Fibroblast of skin of right biceps (primary cell): ENCODE results near the gene SBF2.

Source experiments
- DNase-seq: peaks from one replicate; pipeline ENCODE4 v3.0.0-alpha.2; 2013

SBF2 gene

DNA sequence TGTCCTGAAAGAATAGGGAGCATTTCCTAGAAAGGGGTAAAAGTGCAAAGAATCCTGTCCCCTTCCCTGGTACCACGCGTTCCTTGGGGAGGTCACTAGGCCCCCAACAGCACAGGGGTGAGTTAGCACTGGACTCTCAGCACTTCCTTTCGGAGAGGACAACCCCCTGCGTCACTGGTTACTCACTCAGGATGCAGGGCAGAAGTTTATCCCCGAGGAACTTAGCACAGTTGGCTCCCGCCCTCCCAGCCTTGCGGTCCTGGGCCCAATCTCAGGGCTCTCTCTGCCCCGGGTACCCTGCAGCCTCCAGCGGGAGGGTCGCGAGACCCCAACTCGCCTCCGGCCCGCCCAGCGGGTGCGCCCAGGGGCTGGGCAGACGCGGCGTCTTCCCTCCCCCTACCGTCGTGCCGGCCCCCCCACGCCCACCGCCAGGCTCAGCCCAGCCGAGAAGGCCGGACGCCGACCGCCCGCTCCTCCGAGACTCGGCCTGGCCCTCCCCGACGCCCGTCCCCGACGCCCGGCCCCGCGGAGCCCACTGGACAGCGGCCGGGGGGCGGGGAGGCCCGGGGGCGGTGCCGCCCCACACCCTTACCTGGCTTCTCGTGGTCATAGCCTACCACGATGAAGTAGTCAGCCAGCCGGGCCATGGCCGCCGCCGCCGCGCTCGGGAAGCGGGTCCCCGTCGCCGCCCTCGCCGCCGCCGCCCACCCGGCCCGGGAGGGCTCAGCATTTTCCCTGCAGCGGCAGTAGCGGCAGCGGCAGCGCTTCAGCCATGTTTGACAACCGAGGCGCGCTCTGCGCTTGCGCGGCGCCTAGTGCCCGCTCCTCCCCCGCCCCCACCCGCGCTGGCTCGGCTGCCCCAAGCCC is at the start of gene SBF2:
TSS of gene SBF2 (minus strand) at position 797 of the 867 bp plus-strand sequence. CDS start at position 647, 150 bp downstream.
- peak; percentile 92 for DNase-seq

DNA sequence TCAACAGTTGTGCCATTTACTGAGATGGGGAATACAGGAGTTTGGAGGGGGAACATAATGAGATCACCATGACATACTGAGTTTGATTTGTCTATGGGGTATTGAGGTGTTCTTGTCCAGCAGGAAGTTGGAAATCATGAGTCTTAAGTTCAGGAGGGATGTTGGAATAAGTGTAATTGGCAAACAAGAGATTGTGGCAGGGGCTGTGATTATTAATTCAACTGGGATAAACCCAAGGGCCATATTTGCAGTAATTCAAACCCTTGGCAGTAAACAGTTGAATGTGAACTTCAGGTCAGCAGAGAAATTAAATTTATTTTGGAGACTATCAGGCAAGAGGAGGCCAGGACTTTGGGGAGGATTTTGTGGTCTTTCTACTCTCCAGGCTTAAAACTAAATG is 44.3 kb upstream of the SBF2 start:
- no peak for DNase-seq

DNA sequence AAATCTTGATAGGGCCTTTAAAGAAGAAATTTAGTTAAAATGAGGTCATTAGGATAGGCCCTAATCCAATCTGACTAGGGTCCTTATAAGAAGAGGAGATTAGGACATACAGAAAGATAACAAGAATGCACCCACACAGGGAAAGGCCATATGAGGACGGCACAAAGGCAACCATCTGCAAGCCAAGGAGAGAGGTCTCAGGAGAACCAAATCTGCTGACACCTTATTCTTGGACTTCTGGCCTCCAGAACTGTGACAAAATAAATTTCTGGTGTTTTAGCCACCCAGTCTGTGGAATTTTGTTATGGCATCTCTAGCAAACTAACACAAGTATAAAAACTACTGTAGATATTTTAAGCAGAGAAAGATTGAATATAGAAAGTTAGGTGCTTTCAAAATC is 39.5 kb upstream of the SBF2 start:
- DNase-seq: no peak

DNA sequence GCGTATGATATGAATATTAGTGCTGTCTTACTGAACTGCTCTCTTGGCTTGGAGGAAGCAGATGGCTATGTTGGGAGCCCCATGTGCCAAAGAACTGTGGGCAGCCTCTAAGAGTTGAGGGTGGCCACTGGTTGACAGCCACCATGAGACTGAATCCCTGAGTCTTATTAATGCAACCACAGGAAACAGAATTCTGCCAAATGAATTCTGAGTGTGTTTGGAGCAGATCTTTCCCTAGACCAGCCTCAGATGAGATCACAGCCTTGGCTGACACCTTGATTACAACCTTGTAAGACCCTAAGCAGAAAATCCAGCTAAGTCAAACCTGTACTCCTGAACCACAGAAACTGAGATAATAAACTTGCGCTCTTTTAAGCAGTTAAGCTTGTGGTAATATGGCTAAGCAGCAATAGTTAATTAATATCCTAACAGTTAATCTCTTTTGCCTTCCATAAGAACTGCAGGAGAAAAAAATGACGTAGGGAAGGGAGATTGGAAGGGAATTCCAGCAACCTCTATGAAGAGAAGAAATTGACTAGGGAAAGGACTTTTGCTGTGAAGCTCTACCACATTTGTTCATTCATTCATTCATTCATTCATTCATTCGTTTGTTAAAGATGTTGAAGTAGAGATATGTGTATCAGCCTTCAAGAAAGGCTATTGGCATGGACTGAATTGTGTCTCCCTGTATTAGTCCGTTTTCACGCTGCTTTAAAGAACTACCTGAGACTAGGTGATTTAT is 37.7 kb upstream of the SBF2 start:
- peak; percentile 42 for DNase-seq

DNA sequence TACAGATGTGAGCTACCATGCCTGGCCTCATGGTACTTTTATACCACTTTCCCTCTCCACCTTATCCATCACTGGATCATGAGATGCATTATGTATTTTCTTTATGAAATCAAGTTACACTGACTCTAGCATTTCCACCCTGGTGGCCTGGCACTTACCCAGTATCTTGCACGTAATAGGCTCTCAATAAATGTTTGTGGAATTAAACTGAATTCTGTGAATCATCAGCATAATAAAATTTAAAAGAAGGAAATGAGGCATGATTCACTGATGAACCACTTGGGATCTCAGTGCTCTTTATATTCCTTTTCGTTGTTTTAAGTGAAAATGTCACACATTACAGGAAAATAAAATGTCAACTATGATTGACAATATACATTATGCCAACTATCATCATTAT is 35.9 kb upstream of the SBF2 start:
- DNase-seq: peak; percentile 96

DNA sequence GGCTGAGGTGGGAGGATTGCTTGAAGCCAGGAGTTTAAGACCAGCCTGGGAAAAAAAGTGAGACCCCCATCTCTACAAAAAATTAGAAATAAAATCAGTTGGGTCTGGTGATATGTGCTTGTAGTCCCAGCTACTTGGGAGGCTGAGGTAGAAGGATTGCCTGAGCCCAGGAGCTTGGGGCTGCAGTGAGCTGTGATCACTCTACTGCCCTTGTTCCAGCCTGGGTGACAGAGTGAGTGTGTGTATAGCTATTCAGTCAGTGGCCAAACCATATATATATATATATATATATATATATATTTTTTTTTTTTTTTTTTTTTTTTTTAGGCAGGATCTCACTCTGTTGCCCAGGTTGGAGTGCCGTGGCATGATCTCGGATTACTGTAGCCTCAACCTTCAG is 35.3 kb upstream of the SBF2 start:
- no peak for DNase-seq

DNA sequence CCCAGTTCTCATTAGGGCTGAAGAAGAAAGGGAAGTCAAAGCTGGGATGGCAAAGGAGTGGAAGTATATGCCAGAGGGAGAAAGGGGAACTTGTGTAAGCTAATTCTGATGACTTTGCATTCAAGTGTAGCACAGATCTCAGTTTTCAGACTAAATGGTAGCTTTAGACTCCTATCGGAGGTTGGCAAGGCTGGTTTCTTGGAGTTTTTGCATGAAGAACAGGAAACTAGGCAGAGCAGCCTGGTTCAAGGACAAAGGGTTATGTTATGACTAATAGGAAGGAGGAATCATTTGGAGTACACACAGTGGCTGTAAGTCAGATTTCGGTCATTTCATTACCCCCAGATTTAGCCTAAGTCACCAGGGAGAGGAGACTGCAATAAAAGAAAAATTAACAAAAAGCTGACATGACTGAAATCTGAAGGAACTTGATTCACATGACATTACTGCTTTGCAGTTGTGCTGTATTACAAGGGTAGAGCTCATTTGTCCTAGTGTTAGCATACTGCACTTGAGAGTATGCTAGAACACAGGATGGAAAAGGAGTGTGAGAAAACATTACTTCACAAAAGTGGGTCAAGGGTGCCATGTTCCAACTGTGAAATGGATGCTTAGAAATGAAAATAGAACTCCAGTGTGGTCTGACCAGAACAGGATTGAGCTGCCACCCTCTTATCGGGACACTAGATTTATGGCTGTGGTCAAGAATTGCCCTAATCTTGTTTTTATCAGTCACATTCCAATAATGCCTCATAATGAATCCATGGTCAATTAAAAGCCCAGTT is 34.5 kb upstream of the SBF2 start:
- DNase-seq: peak; percentile 78

DNA sequence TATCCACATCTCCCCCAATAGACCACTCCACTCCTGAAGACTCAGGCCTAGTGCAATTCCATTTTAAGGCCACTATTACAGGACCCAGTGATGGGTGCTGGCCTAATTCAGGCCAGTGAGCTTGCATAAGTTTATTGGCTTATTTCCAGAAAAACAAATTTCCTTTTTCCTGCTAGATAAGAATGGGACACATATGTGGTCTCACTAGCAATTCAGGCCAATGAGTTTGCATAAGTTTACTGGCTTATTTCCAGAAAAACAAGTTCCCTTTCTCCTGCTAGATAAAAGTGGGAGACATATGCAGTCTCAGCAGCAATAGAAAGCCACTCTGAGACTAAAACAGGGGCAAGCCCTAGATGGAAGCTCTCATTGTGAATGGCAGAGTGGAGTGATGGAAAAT is 33.2 kb upstream of the SBF2 start:
- DNase-seq: peak; percentile 63

DNA sequence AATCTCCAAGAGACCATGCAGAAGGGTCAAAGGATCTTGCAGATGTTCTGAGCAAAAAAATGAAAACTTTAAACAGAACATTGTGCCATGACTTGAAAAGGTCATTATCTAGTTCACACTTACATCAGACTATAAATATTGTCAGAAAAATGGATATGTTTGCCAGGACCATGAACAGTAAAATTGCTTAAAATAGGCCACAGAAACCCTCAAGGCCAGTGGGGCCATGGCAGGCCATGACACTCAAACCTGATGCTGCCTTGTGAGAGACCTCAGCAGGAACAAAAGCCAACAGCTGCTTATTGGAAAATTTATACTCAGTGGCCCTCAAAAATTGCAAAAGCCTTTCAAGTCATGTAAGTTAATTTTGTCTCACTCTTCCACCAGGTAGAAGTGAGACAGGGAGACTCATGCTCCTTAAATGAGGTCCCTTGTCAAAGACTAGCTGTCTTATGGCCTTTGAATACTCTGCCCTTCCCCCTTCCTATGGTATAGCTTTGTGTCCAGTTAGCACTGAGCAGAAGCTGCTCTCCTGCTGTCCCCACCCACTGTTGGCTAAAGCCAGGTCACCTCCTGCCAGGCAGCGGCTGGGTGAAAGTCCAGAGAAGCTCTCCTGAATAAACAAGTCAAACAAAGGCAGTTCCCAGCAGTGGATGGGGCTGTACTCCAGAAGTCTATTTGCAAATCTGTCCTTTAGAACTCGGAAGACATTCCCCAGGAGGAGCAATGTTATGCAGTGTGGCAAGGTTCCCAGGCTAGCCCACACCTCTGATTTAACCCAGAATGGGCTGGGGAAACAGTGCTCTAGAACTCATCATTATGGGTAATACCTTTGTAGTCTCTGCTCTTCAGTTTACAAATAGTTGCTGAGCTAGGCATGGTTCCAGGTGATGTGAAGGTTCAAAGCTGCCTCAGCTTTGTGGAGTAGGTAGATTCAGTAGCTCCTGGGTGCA is 32.3 kb upstream of the SBF2 start:
- no peak for DNase-seq

DNA sequence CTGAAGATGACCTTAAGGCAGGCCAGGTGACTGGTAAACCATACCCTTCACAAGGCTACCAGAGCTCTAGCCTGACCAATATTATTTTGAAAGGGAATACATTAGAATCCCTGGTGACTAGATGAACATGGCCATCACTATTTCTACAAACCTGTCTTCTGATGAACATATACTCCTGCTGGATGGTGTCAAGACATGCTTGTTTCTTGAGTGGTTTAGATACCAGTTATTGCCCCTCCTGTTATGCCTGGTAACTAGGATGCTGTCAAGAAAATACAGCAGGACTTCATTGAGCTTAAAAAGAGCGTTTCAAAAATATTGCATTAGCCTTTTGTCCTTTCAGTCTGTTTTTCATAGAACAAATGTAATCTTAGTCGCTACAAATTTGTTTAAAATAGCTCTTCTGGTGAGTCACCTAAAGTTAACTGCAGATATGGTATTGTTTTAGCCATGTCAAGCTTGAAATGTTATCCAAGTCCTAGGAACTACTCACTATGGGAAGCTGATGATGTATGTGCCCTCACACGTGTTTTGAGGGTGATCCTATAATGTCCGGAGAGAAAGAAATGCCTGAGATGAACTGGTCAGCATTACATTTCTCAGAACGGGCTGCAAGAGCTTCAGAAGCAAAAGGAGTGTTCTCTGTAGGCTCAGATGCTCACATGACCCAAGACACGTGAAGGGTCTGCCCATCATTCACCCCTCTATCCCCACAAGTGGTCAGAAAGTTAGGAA is 31.4 kb upstream of the SBF2 start:
- DNase-seq: peak; percentile 86

DNA sequence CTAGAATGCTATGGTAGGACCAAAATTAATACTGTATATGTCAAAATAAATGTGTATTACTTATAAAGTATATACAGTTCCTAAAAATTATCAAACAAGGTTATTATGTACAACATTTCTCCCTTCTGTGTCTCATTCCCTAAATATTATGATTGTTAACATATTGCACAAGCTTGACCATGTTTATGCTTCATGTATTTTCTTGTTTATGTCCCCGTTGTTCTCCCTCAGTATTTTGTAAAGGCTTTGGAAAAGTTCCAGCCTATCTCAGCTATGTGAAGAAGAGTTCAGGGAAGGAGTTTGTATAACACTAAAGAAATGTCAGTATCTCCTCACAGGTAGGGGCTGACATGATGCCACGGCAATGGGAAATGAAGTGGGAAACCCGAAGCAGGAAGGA is 30.5 kb upstream of the SBF2 start:
- no peak for DNase-seq

DNA sequence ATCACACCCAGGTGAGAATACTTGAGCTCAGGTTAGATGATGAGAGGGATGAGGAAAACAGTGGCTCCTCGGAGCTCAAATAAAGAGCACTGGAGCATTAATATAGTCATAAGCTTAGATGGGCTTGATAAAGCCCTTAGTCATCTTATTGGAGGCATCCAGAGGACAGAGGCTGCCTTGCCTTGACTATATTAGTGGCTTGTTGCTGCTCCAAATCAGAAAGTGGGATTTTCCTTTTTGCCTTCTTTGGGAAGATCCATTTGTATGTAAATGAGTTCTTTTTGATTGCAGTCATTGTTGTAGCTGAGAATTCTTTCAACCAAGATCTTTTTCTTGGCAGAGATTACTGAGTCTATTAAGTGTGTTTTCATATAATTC is 29.8 kb upstream of the SBF2 start:
- peak; percentile 58 for DNase-seq

DNA sequence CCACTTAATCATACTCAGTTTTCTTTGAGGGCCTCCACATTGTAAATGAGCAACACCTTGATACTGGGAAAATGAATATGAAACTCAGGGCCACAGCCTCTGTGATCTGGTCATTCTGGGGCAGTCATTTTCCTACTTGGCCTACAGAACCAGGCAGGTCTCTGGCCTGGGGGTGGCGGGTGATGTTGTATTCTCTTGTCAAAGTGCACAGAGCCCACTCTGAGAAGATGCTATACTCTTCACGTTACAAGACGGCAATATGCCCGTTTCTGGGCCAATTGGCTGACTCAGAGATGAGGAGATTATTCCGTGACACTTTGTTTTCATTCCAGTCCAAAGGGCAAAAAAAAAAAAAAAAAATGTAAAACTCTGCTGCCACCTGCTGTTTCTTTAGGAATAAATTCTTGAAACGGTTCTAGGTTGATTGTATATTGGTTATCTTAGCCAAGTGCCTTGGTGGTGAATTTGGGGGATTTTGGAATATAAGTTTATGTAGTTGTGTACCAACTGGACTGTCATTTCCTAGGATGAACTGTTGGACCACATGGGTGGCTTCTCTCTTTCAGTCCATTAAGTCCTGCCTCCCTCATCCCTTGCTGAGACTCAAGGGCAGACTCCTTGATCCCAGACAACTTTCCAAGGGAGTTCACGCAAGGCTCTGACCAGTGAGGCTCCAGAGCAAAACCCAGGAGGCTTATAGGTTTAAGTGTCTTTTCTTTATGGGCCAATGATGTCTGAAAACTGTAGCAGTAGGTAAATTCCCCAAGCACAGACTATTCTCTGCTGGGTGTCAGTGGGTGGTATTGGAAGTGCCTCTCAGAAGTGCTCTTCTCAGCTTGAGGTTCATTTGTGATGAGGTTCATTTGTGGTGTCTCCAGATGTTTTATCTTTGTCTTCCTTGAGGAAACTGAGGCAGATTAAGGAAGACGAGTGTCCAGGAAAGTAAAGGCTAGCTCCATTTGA is 29.1 kb upstream of the SBF2 start:
- DNase-seq: peak; percentile 94

DNA sequence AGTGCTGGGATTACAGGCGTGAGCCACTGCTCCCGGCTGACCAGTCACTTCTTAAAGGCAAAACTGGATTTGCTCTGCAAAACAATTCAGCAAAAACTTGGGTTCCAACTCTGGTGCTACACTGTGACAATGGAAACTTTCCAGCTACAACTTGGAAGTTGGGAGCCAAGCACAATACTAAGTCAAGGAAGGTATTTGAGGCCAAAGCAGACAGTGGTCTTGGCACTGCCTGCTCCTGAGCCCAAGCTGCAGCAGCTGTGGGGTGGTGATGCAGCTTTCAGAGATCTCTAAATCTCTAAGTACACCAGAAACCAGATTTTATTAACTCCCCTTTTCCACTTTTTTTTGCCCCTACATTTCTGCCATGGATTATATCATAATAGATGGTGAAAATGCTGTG is 28.4 kb upstream of the SBF2 start:
- DNase-seq: peak; percentile 17

DNA sequence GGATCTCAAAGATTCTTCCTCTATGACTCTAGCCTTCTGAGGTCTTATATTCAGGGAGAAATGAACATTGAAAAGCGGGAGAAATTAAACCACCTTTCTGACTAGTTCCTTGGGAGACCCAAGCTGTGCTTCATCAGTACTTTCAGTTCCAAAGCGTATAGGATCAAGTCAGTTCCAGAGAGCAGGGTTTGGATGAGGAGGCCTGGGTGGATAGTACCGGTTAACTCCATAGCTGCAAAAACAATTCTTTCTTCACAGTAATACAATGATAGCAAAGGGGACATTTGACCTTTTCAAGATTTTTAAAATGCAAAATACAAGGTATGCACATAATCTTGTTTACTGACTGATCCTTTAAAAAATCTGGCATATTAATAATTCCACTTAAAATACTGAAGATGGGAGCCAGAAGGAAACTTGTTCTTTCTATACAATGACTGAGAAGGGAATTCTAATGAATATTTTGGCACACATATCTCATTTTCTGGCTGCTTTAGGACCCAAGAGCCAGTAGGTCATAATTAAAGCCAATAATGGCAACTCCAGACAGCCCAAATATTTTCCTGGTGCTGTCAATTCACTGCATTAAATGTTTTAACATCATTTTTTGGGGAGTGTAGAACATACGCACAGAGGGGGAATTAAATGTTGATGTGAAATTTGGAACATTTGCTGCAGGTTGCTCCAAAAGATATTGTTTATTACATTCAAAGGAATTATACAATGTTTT is 26.9 kb upstream of the SBF2 start:
- no peak for DNase-seq

DNA sequence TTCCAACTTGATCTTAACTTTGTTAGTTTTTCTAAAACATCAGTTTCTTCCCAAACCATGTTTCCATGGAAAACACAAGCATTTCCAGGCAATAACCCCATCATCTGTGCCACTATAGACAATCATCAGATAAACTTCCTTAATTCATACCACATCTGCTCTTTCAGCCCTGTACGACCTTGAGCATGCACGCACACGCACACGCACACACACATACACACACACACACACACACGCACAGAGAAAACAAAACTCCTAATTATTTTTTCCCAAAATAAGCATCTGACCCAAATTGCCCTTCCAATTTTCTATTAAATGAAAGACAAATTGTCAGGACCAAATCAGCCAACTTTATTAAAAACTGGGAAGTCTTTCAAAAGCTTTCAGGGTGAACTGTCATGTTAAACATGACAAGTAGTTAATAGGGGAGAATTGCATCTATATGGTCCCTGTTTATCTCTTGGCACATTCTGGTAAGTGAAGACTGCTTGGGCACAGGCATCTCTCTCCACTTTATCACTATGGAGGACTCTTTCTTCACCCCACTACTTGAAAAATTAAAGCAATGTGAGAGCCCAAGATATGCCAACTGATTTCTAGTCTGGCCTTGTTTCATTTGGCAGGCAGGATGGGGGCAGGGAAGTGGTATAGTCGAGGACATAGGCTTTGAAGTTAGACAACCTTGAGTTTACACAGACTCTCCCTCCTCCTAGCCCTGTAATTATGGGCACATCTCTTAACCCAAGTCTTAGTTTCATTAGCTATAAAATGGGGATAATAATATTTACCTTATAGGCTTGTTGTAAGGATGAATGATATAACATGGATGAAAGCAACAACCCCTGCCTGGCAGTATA is 25.9 kb upstream of the SBF2 start:
- no peak for DNase-seq

DNA sequence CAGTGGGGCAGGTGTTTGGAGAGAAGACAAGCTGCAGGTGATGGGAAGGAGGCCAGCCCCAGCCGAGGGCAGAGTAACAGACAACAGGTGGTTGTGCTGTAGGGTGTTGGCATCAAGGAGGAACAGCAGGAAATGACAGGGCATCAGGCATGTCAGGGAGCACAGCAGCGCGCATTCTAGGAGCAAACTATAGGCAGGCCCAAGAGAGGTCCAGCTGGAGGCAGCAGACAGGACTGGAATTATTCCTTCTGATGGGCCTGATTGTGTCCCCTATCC is 24.4 kb upstream of the SBF2 start:
- DNase-seq: no peak

DNA sequence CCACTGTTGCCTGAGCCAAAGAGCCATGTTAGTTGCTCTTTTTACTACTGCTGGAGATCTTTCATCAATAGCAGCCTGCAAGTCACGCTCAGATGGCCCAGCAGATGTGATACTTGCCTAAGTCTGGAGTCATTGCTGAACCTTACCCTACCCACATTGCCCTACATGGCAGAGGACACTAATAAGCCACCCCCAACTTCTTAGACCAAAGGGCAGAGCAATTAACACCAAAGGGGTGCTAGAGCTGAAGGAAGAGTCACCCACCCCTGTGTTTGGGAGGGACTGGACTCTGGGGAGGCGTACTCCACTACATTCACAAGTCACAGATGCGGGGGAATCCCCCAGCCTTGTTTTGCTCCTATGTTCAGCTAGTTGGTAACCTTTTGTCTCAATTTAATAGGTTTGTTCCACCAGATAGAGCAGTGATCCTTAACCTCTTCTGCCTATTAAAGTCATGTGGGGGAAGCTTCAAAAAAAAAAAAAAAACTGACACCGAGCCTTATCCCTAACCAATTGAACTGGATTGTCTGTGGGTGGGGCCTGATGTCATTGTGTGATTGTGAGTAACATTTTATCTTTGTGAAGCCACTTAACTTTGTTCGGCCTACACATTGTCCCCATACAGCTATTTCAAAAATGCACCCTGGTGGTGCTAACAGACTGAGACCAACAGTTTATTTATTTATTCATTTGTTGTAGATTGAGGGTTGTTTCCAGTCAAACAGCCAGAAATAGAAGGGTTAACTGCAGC is 23.9 kb upstream of the SBF2 start:
- DNase-seq: no peak
